ENCODE data around the gene GALNT13. TPM values are rescaled to one million over a fixed set of nuclear protein-coding genes. Genes with fewer than 3 reads are reported as not detected.

GALNT13 gene
- total RNA-seq, 2 experiments from 2014 or later: not detected

DNA sequence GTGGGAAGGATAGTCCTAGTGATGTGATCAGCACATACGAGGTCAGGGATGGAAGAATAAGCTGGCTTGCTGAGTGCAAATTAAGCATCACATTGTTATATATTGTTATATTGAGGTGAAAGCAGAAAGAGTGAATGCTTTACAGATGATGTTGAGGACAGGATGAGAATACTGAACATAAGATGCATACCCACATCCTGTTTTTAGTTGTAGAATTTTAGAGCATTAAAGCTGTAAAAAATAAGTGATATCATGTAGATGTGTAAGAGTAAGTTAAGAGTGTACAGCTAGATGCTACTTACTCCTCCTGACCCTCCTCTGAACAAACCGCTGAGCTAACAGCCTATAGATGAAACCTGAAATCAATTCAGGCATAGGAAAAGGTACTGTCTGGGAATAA lies 555.7 kb downstream of the GALNT13 start:
- DNase-seq (ENCODE audit: low spot score): no peak
- TF ChIP-seq EZH2phosphoT487 (IDR thresholded peaks at IDR 0.05; ENCODE audit: borderline replicate concordance, low read depth, low read length): no peak
- TF ChIP-seq, protein P1, sequence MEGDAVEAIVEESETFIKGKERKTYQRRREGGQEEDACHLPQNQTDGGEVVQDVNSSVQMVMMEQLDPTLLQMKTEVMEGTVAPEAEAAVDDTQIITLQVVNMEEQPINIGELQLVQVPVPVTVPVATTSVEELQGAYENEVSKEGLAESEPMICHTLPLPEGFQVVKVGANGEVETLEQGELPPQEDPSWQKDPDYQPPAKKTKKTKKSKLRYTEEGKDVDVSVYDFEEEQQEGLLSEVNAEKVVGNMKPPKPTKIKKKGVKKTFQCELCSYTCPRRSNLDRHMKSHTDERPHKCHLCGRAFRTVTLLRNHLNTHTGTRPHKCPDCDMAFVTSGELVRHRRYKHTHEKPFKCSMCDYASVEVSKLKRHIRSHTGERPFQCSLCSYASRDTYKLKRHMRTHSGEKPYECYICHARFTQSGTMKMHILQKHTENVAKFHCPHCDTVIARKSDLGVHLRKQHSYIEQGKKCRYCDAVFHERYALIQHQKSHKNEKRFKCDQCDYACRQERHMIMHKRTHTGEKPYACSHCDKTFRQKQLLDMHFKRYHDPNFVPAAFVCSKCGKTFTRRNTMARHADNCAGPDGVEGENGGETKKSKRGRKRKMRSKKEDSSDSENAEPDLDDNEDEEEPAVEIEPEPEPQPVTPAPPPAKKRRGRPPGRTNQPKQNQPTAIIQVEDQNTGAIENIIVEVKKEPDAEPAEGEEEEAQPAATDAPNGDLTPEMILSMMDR (conservative IDR thresholded peaks at IDR 0.05; ENCODE audit: low read length): no peak
- no peaks in the 10 kb centered on the region for H4K20me1 ChIP-seq (ENCODE audit: insufficient read depth, low read length)
- no peaks in the 10 kb centered on the region for H3K4me1 ChIP-seq (ENCODE audit: insufficient read depth, low read length, poor library complexity, severe bottlenecking)
- BruUV-seq (replicated peaks): no TSS peak
- no peaks in the 10 kb centered on the region for H3K9me2 ChIP-seq (ENCODE audit: insufficient read depth, low read length)
- no peaks in the 10 kb centered on the region for H3K36me3 ChIP-seq (ENCODE audit: insufficient read depth, low read length)
- no peaks in the 10 kb centered on the region for H3K79me2 ChIP-seq (ENCODE audit: insufficient read depth, low read depth, low read length)
- intact Hi-C loops (cut with micrococcal nuclease; ENCODE audit: unreplicated experiment): no loop called here
- POLR2A ChIA-PET: interaction anchor here (0.5 to 0.8 kb wide), 4 partner anchors 12 to 451 kb away, joined by 3 to 4 read pairs (median 3); no protein-coding TSS in a partner anchor
- no peak overlapping the region for H2AFZ ChIP-seq (ENCODE audit: low read length)
- no peak overlapping the region for H3K4me3 ChIP-seq (ENCODE audit: low read depth, low read length, poor library complexity, severe bottlenecking)
- no peak overlapping the region for H3K4me2 ChIP-seq (ENCODE audit: low read length)
- H3K9me3 ChIP-seq (ENCODE audit: low read length): no peaks in the 10 kb centered on the region
- CTCF ChIA-PET (ENCODE audit: unreplicated experiment): no interaction called here
- H3K27ac ChIP-seq (ENCODE audit: low read depth, low read length, poor library complexity, severe bottlenecking): no peak overlapping the region

DNA sequence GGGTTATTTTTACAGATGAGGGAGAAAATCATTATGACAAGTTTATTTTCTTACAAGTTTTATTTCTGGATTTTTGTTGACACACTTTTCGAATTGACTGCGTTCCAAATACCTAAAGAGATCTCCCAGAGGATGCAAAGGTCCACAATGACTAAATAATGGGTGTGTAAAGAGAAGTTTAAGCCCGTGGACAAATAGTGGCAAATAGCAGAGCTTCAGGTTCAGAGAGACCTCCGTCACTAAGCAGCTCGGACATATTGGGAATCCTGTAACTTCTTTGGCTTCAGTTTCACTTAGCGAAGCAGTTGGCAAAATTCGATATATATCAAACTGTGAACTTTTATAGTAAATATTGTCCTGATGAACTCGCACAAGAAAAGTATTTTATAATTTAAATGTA lies 556.3 kb downstream of the GALNT13 start:
- no peak overlapping the region for H2AFZ ChIP-seq (ENCODE audit: low read length)
- no peak for TF ChIP-seq EZH2phosphoT487 (IDR thresholded peaks at IDR 0.05; ENCODE audit: borderline replicate concordance, low read depth, low read length)
- TF ChIP-seq, protein P1 (conservative IDR thresholded peaks at IDR 0.05; ENCODE audit: low read length): no peak
- DNase-seq (ENCODE audit: low spot score): no peak
- H3K27ac ChIP-seq (ENCODE audit: low read depth, low read length, poor library complexity, severe bottlenecking): no peak overlapping the region
- ChIA-PET CTCF (ENCODE audit: unreplicated experiment) (no interaction called here), POLR2A (interaction anchor here (0.6 to 1.8 kb wide), 3 partner anchors 12 to 284 kb away, joined by 3 to 6 read pairs (median 4); no protein-coding TSS in a partner anchor)
- no peaks in the 10 kb centered on the region for H4K20me1 ChIP-seq (ENCODE audit: insufficient read depth, low read length)
- no peaks in the 10 kb centered on the region for H3K9me3 ChIP-seq (ENCODE audit: low read length)
- H3K4me1 ChIP-seq (ENCODE audit: insufficient read depth, low read length, poor library complexity, severe bottlenecking): no peaks in the 10 kb centered on the region
- no TSS peak for BruUV-seq (replicated peaks)
- H3K4me3 ChIP-seq (ENCODE audit: low read depth, low read length, poor library complexity, severe bottlenecking): no peak overlapping the region
- no peak overlapping the region for H3K4me2 ChIP-seq (ENCODE audit: low read length)
- no peaks in the 10 kb centered on the region for H3K9me2 ChIP-seq (ENCODE audit: insufficient read depth, low read length)
- H3K36me3 ChIP-seq (ENCODE audit: insufficient read depth, low read length): no peaks in the 10 kb centered on the region
- intact Hi-C loops (cut with micrococcal nuclease; ENCODE audit: unreplicated experiment): no loop called here
- H3K79me2 ChIP-seq (ENCODE audit: insufficient read depth, low read depth, low read length): no peaks in the 10 kb centered on the region

DNA sequence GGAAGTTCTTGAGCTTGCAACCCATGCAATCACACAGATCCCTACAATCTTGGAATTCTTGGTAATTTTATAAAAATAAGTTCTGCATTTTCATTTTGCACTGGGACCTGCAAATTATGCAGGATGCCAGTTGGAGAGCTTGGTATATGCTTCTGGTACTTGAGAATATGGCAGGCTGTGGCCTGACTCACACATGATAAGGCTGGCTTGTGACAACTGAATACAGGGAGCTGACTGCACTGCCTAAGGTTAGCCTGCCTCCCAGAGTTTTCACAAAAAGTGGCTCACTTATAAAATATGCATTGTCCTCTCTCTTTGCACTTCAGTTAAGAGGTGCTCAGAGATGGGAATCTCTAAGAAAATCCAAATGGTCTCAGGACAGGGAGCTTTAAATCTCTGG lies 561.3 kb downstream of the GALNT13 start:
- TF ChIP-seq EZH2phosphoT487 (IDR thresholded peaks at IDR 0.05; ENCODE audit: borderline replicate concordance, low read depth, low read length): no peak
- TF ChIP-seq, protein P1 (conservative IDR thresholded peaks at IDR 0.05; ENCODE audit: low read length): no peak
- no TSS peak for BruUV-seq (replicated peaks)

More for the DNA sequence above, 561.3 kb downstream of the GALNT13 start:
- Histone ChIP-seq H3K9me3 (ENCODE audit: low read length) (no peaks in the 10 kb centered on the region), H2AFZ (ENCODE audit: low read length) (no peak overlapping the region), H3K4me1 (ENCODE audit: insufficient read depth, low read length, poor library complexity, severe bottlenecking) (no peaks in the 10 kb centered on the region), H4K20me1 (ENCODE audit: insufficient read depth, low read length) (no peaks in the 10 kb centered on the region), H3K9me2 (ENCODE audit: insufficient read depth, low read length) (no peaks in the 10 kb centered on the region), H3K4me3 (ENCODE audit: low read depth, low read length, poor library complexity, severe bottlenecking) (no peak overlapping the region), H3K27ac (ENCODE audit: low read depth, low read length, poor library complexity, severe bottlenecking) (no peak overlapping the region), H3K79me2 (ENCODE audit: insufficient read depth, low read depth, low read length) (no peaks in the 10 kb centered on the region), H3K36me3 (ENCODE audit: insufficient read depth, low read length) (no peaks in the 10 kb centered on the region), H3K4me2 (ENCODE audit: low read length) (no peak overlapping the region)
- POLR2A ChIA-PET: no interaction called here
- intact Hi-C loops (cut with micrococcal nuclease; ENCODE audit: unreplicated experiment): no loop called here
- CTCF ChIA-PET (ENCODE audit: unreplicated experiment): no interaction called here
- DNase-seq (ENCODE audit: low spot score): no peak

Measured in OCI-LY7 (cell line).